AG04449 (cell line): Measurements from ENCODE around the gene ZNF318.
"Not testable (repeated sequence)": the region's sequence is repeated elsewhere in the genome, so short reads cannot be mapped to it uniquely, and the experiment has no call there.

Experiments
- CTCF ChIA-PET: fragments of 350-600 bp; formaldehyde crosslinking; extraction: SDS; loops from one replicate; lab custom pipeline; 2021; ENCODE audit warnings: antibody characterized with exemption; lab: Yijun Ruan, JAX
- POLR2A ChIA-PET: fragments of 400-600, 350-600 bp; formaldehyde crosslinking; extraction: SDS; loops from one replicate; lab custom pipeline; 2020; ENCODE audit warnings: antibody characterized with exemption, inconsistent platforms; lab: Yijun Ruan, JAX
- DNase-seq: peaks from one replicate; pipeline ENCODE4 v3.0.0-alpha.2; 2010; ENCODE audit warnings: low read depth, low spot score
- H3K4me3 ChIP-seq: 2 replicates; pipeline ENCODE4 v1.5.1; 2011; ENCODE audit warnings: low read depth, mild to moderate bottlenecking, control low read depth, low read length
- CTCF ChIP-seq: IDR thresholded peaks from one replicate; pipeline ENCODE4 v1.5.1; 2011; ENCODE audit warnings: mild to moderate bottlenecking, moderate library complexity, low read length, control low read depth, inconsistent platforms; ENCODE audit not compliant: insufficient read depth; ENCODE audit errors: missing control alignments

Gene ZNF318

GRCh38 chr6:43395776-43396175 lies 26.3 kb upstream of the ZNF318 start:
- ChIA-PET POLR2A (no interaction called here), CTCF (interaction anchor here (0.7 to 2.0 kb wide), 5 partner anchors 9 to 166 kb away, joined by 3 to 7 read pairs (median 3); no protein-coding TSS in a partner anchor)
- no peak for DNase-seq
- H3K4me3 ChIP-seq: no peak overlapping the region
- TF ChIP-seq CTCF: no peak

GRCh38 chr6:43394982-43395381 lies 25.5 kb upstream of the ZNF318 start:
- H3K4me3 ChIP-seq: no peak overlapping the region
- ChIA-PET POLR2A (interaction anchor here (1.0 kb wide), 1 partner anchor 32 kb away, joined by 4 read pairs; the partner anchor contains the start of gene ABCC10), CTCF (interaction anchor here (0.7 to 2.0 kb wide), 2 partner anchors 8 to 11 kb away, joined by 3 to 7 read pairs; no protein-coding TSS in a partner anchor)
- no peak for DNase-seq
- no peak for TF ChIP-seq CTCF

- POLR2A ChIA-PET: no interaction called here
- no peak overlapping the region for H3K4me3 ChIP-seq
- DNase-seq: no peak
- CTCF ChIA-PET: interaction anchor here (1.0 to 1.9 kb wide), 3 partner anchors 8 to 131 kb away, joined by 3 to 6 read pairs (median 3); no protein-coding TSS in a partner anchor
- no peak for TF ChIP-seq CTCF
Observed at GRCh38 chr6:43393602-43394001, 24.2 kb upstream of the ZNF318 start.

GRCh38 chr6:43393133-43393532 lies 23.7 kb upstream of the ZNF318 start:
- CTCF ChIA-PET: interaction anchor here (1.0 to 1.9 kb wide), 3 partner anchors 9 to 130 kb away, joined by 3 to 6 read pairs (median 3); no protein-coding TSS in a partner anchor
- DNase-seq, POLR2A ChIA-PET, H3K4me3 ChIP-seq: not testable (repeated sequence)

GRCh38 chr6:43391440-43392031 lies 22.1 kb upstream of the ZNF318 start:
- ChIA-PET POLR2A (no interaction called here), CTCF (interaction anchor here (1.1 kb wide), 1 partner anchor 128 kb away, joined by 3 read pairs; no protein-coding TSS in a partner anchor)
- no peak for DNase-seq
- no peak overlapping the region for H3K4me3 ChIP-seq
- TF ChIP-seq CTCF: no peak

- H3K4me3 ChIP-seq, POLR2A ChIA-PET, DNase-seq: not testable (repeated sequence)
- CTCF ChIA-PET: interaction anchor here (1.0 to 2.7 kb wide), 3 partner anchors 7 to 161 kb away, joined by 4 to 10 read pairs (median 8); partner anchors contain the start of gene DNPH1
Observed at GRCh38 chr6:43390753-43391439, 21.4 kb upstream of the ZNF318 start.

- CTCF ChIA-PET: interaction anchor here (1.0 to 2.7 kb wide), 7 partner anchors 8 to 160 kb away, joined by 3 to 10 read pairs (median 4); partner anchors contain the start of gene DNPH1
- no peak for TF ChIP-seq CTCF
- DNase-seq: no peak
- no peak overlapping the region for H3K4me3 ChIP-seq
- POLR2A ChIA-PET: no interaction called here
Observed at GRCh38 chr6:43389730-43390295, 20.4 kb upstream of the ZNF318 start.
